ENCODE measurements around the gene CYP27C1.

DNA sequence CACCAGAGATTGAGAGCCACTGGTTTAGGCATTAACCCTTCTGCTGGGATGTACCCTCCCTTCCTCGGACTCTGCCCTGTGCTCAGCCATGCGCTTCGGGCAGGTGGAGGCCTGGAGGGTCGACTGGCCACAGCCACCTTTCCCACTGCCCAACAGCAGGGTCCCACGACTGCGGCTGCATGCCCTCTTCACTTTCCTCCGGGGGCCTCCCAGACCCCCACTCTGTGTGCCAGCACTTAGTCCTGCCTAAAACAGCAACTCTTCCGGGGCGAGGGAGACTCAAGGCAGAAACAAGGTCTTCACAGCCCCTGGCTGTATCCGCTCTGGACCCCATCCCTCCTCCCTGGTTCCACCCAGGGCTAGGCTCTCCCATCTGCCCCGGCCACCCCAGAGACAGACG is 81.8 kb downstream of the CYP27C1 start:
- TF ChIP-seq TAF1 (IDR thresholded peaks at IDR 0.05; ENCODE audit: low read depth, low read length), result no peak
- TF ChIP-seq SPI1 (IDR thresholded peaks at IDR 0.05; ENCODE audit: low read depth, low read length), result no peak
- TF ChIP-seq POLR2A (IDR thresholded peaks at IDR 0.05; ENCODE audit: low read depth, low read length), result no peak
- no peak for TF ChIP-seq POLR2AphosphoS5 (IDR thresholded peaks at IDR 0.05; ENCODE audit: low read depth, low read length)

All from GM12891 (cell line).